ENCODE data around the gene MACO1.
"Not testable (repeated sequence)": the region's sequence is repeated elsewhere in the genome, so short reads cannot be mapped to it uniquely, and the experiment has no call there.

The MACO1 gene

DNA sequence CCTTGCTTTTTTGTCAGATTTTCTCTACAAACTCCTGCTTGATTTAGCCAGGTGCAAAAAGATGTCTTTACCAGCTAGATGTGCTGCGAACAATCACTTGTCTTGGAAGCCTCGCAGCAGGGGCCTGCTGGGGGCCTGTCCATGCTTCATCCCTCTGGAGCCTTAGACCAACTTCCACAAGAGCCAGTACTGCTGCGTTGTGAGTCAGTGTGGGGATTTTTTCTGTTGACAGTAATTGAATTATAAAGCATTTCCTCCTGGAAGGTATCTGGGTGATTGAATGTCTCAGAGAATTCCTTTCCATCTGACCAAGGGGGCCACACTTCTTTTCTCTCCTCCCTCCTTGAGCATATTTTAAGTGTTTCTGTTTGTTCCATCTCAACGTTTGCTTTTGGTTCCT lies 72.3 kb downstream of the MACO1 start:
- no peak overlapping the region for H3K27ac ChIP-seq
- H3K27me3 ChIP-seq (ENCODE audit: control insufficient read depth, insufficient read depth, low read length), result no peaks in the 10 kb centered on the region
- TF ChIP-seq, protein P1, sequence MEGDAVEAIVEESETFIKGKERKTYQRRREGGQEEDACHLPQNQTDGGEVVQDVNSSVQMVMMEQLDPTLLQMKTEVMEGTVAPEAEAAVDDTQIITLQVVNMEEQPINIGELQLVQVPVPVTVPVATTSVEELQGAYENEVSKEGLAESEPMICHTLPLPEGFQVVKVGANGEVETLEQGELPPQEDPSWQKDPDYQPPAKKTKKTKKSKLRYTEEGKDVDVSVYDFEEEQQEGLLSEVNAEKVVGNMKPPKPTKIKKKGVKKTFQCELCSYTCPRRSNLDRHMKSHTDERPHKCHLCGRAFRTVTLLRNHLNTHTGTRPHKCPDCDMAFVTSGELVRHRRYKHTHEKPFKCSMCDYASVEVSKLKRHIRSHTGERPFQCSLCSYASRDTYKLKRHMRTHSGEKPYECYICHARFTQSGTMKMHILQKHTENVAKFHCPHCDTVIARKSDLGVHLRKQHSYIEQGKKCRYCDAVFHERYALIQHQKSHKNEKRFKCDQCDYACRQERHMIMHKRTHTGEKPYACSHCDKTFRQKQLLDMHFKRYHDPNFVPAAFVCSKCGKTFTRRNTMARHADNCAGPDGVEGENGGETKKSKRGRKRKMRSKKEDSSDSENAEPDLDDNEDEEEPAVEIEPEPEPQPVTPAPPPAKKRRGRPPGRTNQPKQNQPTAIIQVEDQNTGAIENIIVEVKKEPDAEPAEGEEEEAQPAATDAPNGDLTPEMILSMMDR (IDR thresholded peaks at IDR 0.05), result no peak
- H3K79me2 ChIP-seq, result no peaks in the 10 kb centered on the region
- H3K4me1 ChIP-seq, result no peaks in the 10 kb centered on the region
- no peak overlapping the region for H3K9ac ChIP-seq
- no peaks in the 10 kb centered on the region for H3K36me3 ChIP-seq (ENCODE audit: control insufficient read depth, insufficient read depth, low read length)
- H3K4me3 ChIP-seq (ENCODE audit: low read depth, low read length), result no peak overlapping the region
- H3K9me3 ChIP-seq (ENCODE audit: control insufficient read depth, low read length), result no peaks in the 10 kb centered on the region
- H3K4me2 ChIP-seq (ENCODE audit: low read length), result no peak overlapping the region
- H2AFZ ChIP-seq, result no peak overlapping the region

DNA sequence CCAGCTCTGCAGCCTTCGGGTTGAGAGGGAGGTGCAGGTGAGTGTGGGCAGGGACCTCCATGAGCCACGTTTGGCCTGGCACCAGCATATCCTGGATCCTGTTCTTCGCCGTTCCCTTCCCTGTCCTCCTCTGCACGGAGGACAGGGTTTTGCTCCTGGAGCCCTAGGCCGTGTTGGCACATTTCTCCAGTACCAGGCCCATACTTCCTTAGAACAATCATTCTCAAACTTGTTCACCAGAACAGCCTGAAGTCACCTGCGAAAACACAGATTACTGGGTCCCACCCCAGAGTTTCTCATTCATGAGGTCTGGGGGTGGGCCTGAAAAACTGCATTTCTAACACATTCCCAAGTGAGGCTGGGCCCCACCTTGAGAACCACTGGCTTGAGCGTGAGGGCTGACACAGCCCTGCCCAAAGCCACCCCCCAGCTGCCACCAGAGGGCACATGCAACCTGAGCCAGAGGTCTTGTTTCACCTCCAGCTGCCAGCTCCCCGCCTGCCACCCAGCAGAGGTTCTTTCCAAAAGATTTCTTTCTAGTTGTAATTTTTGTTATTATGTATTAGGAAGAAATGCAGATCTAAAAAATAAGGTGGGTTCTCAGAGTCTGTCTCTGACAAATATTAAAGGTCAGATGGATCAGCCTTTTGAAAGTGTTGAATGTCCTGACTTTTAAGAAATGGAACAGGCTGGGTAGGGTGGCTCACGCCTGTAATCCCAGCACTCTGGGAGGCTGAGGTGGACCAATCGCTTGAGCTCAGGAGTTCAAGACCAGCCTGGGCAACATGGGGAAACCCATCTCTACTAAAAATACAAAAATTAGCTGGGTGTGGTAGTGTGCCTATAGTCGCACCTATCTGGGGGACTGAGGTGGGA lies 73.1 kb downstream of the MACO1 start:
- H3K36me3 ChIP-seq (ENCODE audit: control insufficient read depth, insufficient read depth, low read length), result no peaks in the 10 kb centered on the region
- TF ChIP-seq, protein P1 (IDR thresholded peaks at IDR 0.05), result peak; percentile 57
- H3K79me2 ChIP-seq, result no peaks in the 10 kb centered on the region
- no peaks in the 10 kb centered on the region for H3K27me3 ChIP-seq (ENCODE audit: control insufficient read depth, insufficient read depth, low read length)
- H3K27ac ChIP-seq, result no peak overlapping the region
- H3K4me1 ChIP-seq, result no peaks in the 10 kb centered on the region
- H3K4me3 ChIP-seq (ENCODE audit: low read depth, low read length), result no peak overlapping the region
- no peak overlapping the region for H2AFZ ChIP-seq
- H3K9me3 ChIP-seq (ENCODE audit: control insufficient read depth, low read length), result no peaks in the 10 kb centered on the region
- no peak overlapping the region for H3K9ac ChIP-seq
- H3K4me2 ChIP-seq (ENCODE audit: low read length), result no peak overlapping the region

DNA sequence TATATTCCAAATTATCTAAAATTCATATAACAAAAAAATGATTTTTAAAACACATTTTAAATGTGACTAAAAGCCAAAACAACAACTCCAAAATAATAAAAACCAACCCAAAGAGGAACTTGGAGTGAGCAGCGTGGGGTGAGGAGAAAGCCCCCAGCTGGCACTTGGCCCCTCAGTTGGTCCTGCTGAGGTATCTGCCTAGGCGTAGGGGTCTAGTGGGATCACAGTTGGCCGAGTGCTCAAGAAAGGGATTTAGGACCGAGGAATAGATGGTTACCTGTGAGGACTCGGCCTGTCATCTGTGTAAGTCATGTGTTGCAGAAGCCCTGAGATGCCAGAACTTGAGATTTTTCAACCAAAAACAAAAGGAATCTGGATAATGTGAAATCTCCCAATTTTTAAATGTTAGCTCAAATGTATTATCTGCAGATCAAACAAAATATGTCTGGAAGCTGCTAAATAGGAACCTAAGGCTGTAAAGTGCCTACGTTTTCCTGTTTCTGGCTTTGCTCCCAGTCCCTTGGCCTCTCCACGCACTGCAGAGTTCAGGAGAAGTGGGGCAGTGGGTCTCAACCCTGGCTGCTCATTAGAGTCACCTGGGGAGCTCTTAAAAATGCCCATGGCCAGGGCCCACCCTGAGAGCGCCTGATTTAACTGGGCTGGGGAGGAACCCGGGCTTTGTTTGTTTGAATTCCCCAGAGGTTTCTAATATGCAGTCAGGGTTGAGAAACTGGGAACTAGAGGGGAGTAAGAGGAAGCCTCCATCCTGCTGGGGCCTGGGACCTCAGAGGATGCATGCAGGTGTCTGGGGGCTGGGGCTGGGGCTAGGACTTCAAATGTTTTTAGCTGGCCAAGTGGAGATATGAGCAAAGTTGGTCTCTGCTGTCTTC lies 74.3 kb downstream of the MACO1 start:
- TF ChIP-seq, protein P1 (IDR thresholded peaks at IDR 0.05), result no peak
- H3K27ac ChIP-seq, result no peak overlapping the region
- no peak overlapping the region for H3K9ac ChIP-seq

DNA sequence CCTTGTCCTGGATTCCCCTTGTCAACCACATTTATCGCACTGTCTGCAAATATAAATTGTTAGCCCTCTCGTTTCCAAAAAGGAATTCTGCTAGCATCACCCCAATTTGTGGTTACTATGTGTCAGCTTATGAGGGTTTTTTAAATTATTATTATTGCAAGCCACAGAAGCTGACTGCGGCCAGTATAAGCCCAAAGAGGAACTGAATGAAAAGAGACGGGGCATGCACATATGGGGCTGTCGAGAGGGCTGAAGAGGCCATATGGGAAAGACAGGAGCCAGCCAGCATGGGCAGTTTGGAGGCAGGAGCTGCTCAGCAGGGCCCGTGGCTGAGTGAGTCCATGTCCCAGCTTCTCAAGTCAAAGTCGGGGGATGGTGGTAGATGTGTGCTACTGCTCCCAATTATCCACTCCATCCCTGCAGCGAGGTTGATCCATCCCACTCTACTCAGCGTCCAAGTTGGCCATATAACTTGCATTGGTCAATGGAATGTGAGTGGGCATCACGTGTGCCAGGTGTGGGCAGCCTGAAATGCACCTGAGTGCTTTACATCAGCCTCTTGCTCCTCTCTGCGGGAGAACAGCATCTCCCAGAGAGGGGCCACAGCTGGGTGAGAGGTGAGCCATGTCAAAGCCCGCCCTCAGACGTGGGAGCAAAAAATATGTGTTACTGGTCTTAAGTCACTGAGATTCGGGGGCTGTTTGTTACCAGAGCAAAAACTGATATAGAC lies 75.1 kb downstream of the MACO1 start:
- no peaks in the 10 kb centered on the region for H3K79me2 ChIP-seq
- no peaks in the 10 kb centered on the region for H3K27me3 ChIP-seq (ENCODE audit: control insufficient read depth, insufficient read depth, low read length)
- H3K36me3 ChIP-seq (ENCODE audit: control insufficient read depth, insufficient read depth, low read length), result no peaks in the 10 kb centered on the region
- no peak overlapping the region for H3K4me3 ChIP-seq (ENCODE audit: low read depth, low read length)
- no peak overlapping the region for H3K27ac ChIP-seq
- no peak overlapping the region for H3K4me2 ChIP-seq (ENCODE audit: low read length)
- no peak overlapping the region for H2AFZ ChIP-seq
- H3K9me3 ChIP-seq (ENCODE audit: control insufficient read depth, low read length), result no peaks in the 10 kb centered on the region
- TF ChIP-seq, protein P1 (IDR thresholded peaks at IDR 0.05), result no peak
- H3K9ac ChIP-seq, result no peak overlapping the region
- H3K4me1 ChIP-seq, result no peaks in the 10 kb centered on the region

More for the DNA sequence above, 74.3 kb downstream of the MACO1 start:
- H3K36me3 ChIP-seq (ENCODE audit: control insufficient read depth, insufficient read depth, low read length), result no peaks in the 10 kb centered on the region
- H3K4me1 ChIP-seq, result no peaks in the 10 kb centered on the region
- no peaks in the 10 kb centered on the region for H3K79me2 ChIP-seq
- no peak overlapping the region for H3K4me2 ChIP-seq (ENCODE audit: low read length)
- H3K4me3 ChIP-seq (ENCODE audit: low read depth, low read length), result no peak overlapping the region
- no peak overlapping the region for H2AFZ ChIP-seq
- no peaks in the 10 kb centered on the region for H3K27me3 ChIP-seq (ENCODE audit: control insufficient read depth, insufficient read depth, low read length)
- no peaks in the 10 kb centered on the region for H3K9me3 ChIP-seq (ENCODE audit: control insufficient read depth, low read length)

DNA sequence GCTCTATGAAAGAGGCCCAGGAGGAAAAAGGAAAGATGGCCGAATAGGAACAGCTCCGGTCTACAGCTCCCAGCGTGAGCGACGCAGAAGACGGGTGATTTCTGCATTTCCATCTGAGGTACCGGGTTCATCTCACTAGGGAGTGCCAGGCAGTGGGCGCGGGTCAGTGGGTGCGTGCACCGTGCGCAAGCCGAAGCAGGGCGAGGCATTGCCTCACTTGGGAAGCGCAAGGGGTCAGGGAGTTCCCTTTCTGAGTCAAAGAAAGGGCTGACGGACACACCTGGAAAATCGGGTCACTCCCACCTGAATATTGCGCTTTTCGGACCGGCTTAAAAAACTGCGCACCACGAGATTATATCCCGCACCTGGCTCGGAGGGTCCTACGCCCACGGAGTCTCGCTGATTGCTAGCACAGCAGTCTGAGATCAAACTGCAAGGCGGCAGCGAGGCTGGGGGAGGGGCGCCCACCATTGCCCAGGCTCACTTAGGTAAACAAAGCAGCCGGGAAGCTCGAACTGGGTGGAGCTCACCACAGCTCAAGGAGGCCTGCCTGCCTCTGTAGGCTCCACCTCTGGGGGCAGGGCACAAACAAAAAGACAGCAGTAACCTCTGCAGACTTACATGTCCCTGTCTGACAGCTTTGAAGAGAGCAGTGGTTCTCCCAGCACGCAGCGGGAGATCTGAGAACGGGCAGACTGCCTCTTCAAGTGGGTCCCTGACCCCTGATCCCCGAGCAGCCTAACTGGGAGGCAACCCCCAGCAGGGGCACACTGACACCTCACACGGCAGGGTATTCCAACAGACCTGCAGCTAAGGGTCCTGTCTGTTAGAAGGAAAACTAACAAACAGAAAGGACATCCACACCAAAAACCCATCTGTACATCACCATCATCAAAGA lies 76.1 kb downstream of the MACO1 start:
- not testable (repeated sequence) for H3K27me3 ChIP-seq (ENCODE audit: control insufficient read depth, insufficient read depth, low read length); H3K79me2 ChIP-seq; H3K4me3 ChIP-seq (ENCODE audit: low read depth, low read length); H3K9ac ChIP-seq; H3K36me3 ChIP-seq (ENCODE audit: control insufficient read depth, insufficient read depth, low read length); H3K4me2 ChIP-seq (ENCODE audit: low read length); H3K27ac ChIP-seq; H3K9me3 ChIP-seq (ENCODE audit: control insufficient read depth, low read length); H3K4me1 ChIP-seq
- peak overlapping the region; percentile 53 for H2AFZ ChIP-seq

Measured in parathyroid adenoma (tissue), 2 donors.